AG08395 (cell line): ENCODE measurements around the gene ADAMTS9.

ENCODE experiments used
- DNase-seq: peaks from one replicate; pipeline ENCODE4 v3.0.0; 2012; ENCODE audit warnings: mixed read lengths, low spot score

Gene ADAMTS9

DNA sequence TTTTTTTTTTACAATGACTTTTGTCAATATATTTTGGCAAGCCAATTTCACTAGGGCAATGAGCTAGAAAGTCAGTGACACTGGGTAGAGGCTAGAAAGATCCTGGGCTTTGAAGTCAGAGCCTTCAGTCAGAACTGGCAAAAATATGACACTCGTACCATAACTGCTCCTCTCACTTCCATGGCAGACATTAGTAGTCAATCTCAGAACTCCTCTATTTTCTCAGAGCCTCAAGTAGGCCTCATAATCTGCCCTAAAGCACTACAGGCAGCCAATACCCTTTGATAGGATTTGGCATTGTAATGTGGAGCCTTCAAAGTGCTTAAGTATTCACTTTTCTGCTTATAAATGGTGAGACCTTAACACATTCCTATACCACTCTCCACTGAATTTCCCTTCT is 67.8 kb downstream of the ADAMTS9 start:
- no peak for DNase-seq

DNA sequence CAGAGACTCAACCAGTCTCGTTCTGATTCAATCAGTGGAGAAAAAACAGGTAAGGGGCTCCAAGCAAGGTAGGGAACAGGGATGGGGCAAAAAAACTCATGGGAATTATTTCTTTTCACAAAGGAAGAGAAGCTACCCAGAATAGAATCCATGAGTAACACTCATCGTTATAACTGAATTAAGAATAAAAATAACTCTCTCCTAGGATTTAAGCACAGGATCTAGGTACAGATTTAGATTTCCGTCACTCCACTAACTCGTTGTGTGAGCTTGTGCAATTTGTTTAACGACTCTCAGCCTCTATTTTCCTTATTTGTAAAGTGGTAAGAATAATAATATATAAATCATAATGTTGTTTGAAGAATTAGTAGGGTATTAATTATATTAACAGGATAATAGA is 68.6 kb downstream of the ADAMTS9 start:
- no peak for DNase-seq

DNA sequence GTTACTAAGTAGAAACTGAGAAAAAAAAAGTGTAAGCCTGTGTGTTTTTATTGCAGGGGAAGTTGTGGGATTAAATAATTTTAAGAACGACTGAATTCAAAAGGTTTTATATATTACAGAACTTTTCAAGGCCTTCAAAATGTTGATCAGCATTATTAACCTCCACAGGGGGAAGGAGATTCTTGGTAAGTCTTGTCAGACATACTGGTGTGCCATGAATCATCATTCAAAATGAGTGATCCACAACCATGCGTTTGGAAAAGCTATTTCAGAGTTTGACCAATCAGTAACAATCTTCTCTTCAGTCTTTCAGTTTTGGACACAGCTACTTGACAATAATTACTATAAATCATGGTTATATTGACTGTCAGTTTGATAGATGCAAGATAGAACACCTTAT is 70.2 kb downstream of the ADAMTS9 start:
- DNase-seq = no peak

DNA sequence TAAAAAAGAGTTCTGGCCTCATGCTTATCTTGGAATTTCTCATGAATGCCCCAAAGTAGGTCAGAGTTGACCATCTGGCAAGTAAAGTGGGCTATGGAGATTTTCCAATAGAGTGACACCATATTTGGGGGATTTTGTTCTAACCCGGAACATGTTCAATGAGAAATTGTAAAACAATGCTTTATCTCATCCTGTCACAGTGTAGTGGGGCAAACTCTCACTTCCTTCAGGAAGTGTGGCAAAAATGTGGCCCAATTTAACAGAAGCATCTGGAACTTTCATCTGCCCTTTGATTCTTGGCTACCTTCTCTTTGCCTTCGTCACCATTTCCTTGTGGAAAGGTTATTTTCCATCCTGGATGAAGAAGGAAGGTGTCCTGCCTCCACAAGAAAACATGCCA is 70.8 kb downstream of the ADAMTS9 start:
- no peak for DNase-seq

DNA sequence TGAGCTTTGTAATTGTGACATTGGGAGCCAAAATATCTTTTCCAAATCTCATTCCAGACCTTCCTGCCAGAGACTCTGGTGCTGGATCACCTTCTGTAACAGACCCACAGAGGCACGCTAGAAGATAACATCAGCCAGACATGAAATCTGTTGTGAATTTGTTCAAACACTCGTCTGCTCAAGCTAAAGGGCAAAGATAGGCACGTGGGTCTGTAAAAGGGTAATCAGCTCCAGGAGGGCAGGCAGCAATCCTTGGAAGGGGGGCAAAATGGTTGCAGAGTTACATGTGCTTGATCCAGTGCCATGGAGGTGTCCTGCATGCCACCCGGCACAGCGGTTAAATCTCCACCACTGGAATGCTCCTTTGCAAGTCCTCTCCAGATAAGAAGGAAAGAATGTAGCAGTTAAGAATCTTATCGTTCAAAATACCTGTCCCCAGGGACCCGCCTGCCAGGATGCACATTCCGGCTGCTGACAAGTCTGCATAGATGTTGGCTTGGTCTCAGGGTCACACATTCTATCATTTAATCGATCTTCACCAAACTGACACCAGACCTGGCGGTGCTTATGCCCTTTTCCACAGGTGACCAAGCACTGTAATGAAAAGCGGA is 74.8 kb downstream of the ADAMTS9 start:
- DNase-seq = no peak

DNA sequence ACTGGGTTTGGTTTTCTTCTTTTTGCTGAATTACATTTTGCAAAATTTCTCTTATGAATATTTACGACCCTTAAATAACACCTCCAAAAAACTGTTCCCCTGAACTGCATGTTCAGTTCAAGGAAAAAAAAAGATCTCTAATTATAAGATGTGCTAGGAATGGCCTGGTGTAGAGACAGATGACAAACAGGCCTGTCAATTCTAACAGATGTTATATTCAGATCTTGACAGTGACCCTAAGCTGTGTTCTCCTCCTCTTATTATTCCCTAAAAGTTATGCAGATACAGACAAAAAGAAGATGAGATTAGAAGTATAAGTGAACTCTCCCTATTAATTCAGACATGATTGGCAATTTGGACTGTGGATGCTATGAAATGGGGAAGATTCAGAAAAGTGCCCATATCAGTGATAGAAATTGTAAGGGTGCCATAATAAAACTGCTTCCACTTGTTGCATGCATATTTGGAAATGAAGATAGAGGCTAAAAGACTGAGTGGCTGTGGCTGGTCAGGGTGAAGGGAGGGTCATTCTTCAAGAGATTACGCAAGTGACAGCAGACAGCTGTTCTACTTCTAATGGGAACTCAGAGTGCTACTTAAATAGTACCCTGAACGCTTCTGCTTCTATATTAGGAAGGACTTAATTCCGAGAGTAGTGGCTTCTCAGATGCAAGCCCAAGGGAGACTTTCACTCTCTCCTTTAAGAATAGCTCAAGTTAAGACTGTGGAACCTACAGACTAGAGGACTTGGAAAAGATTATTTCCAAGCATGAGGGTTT is 75.5 kb downstream of the ADAMTS9 start:
- peak; percentile 15 for DNase-seq

DNA sequence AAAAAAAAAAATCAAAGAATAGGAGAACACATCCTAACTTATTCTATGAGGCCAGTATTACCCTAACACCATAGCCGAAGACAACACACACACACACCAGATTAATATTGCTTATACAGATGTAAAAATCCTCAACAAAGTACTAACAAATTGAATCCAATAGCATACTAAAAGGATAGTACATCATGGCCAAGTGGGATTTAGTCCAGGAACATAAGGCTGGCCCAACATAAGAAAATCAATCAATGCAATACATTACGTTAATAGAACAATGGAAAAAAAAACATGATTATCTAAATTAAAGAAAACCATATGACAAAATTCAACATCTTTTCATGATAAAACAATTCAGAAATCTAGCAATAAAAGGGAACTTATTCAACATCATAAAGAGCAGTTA is 79.1 kb downstream of the ADAMTS9 start:
- no peak for DNase-seq

DNA sequence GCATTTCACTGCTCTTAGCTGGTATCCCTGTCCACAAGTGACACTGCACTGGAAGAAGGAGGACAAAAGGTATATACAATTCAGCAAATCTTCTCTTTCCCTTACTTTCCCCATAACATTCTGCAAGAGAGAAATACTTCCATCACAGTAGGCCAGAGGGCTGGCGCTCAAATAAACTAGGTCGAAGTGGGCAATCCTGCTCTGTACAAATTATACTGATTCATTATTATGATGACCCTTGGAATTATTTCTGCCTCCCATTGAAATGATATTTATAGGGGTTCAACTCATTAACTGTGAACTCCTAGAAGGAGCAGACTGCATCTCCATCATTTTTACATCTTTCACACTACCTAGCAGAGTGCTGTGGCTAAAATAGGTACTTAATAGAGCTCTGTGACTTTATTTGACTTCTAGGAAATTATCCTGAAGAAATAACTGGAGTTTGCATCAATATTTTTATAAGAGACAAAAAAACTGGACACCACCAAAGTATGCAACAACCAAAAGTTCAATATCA is 80.7 kb downstream of the ADAMTS9 start:
- DNase-seq = no peak

DNA sequence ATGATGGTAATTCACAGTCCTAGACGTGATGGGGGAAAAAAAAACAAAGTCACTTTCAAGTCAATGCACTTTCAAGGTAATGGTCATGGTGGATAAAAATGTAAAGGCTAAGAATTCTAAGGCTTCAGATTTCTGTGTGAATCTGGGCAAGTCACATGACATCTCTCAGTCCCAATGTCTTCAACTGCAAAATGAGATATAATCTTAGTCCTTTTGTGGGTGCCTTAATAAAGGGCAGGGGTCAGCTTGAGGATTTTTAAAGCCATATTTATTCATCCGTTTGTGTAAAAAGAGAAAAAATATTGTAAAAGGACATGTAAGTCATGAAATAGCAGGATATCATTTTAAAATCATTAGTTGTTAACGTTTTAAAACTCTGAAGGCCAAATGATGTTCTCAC is 83.5 kb downstream of the ADAMTS9 start:
- DNase-seq = no peak

DNA sequence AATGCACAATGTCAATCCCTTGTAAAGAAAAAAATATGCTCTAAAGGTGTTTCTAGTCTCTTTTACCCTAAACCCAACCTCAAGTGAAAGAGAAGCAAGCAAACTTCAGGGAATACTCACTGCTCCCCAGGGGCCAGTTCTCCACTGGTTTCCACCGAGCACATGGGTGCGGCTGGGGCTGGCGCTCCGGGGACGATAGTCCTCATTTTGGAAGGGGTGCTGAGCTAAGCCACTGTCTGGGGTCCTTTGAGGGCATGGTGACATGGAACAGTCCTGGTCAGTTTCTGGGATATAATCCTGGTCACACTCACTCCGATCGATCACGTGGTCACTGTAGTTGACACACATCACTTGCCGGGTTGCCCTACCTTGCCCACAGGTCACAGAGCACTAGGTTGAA is 86.0 kb downstream of the ADAMTS9 start:
- DNase-seq = no peak

DNA sequence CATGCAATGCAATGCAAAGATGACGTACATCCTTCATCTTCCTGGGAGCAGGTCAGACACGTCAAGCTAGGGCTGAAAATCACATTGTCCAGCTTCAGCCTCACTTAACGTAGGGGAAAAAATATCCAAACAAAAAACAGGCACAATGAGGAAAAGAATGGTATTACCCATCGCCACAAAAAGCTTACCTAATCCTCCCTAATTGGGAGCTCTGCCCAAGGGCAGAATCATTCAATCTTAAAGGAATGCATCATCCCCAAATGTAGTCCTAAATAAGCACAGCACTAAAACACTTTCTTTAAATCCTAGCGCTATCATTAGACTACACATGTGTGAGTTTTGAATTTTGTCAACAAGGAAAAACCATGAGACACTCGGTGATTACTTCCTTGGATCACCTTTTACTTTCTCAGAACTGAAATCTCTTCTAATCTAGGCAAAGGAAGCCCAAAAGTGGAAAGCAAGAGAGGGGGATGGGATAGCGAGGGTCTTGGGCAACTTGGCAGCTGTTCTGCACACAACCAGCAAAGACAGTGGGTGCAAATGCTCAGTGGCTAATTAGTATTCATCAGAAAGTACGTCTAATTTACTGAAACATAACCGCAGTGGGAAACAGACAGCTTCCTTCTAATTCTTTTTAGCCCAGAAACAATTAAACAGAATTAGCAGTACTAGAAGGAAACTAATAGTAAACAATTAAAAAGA is 87.4 kb downstream of the ADAMTS9 start:
- DNase-seq = no peak

DNA sequence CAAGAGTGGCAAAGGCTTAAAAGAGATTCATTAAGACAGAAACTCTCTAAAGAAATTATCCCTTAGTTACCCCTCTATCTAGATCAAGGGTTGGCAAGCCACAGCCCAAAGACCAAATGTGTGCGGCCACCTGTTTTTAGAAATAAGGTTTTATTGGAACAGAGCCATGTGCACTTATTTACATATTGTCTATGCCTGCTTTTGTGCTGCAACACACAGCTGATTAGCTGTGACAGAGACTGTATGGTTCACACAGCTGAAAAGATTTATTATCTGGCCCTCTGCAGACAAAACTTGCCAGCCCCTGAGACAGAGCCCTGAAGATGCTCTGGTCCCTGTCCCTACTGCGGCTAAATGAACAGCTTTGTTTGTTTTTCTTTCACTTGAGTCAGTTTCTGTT is 88.1 kb downstream of the ADAMTS9 start:
- DNase-seq = no peak

DNA sequence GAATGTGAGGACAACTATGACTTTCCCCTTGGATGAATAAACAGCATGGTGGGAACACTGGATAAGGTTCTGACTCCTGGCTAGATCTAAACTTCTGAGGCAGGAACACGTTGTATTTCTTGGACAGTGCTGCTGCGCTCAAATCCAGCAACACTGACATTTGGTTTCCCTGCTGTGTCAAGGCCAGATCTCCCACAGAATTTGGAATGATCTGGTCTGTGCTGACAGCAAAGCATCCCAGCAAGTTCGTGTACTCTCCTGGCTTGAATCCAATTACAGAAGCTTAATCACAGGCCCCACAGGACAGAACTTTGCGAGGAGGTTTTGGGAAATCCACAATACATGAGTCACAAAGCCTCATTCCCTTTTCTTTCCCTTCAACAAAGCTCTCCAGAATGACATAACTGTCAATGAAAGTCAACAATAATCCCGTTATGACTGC is 92.5 kb downstream of the ADAMTS9 start:
- DNase-seq = peak; percentile 84

DNA sequence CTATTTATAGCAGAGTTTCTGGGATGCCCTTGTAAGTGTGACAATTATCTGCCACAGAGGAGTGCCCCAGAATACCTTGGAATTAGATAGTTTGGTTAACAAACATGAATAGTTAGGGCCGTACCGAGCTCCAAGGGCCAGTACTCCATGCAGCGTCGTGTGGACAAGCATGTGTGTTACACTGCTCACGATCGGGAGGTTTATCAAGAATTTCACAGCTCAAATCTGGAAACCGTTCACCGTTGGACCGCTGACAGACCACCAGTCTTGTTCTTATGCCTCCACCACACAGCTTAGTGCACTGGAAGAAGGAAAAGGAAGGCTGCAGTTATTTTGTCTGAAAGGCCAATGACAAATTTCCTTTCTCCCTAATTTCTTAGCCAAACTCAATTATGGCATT is 93.7 kb downstream of the ADAMTS9 start:
- no peak for DNase-seq

DNA sequence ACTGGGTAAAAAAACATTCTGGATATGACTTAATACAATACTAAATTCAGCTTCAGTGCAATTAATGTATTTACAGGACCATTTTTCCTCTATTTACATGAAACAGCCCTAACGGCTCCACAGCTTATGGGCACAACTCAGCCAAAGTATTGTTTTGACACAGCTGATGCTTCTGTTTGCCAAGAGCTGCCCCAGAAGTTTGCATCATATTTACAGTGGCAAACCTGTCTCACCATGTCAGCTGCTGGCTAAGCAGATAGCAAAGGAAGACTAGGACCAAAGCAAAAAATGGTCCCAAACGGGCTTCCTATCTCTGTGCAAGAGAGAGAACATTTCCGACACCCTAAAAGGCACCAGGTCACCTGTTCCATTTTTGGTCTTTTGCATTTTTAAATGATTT is 94.5 kb downstream of the ADAMTS9 start:
- no peak for DNase-seq

DNA sequence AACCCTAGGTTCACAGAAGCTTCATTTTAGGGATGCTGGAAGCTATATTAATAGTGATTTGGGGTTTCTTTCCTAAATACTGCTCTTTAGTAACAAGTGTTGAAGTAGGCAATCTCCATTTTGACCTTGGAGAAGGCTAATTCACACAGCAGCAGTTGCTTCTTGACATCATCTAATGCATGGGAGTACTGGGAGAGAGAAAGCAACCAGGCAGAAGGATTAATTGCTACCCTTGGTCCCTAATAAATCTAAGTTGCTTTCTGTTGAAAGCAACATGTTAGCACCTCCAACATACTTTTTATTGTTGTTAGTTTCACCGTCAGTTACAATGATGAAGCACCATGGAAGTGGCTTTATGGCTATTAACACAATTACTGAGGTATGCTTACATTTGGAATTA is 96.2 kb downstream of the ADAMTS9 start:
- no peak for DNase-seq

DNA sequence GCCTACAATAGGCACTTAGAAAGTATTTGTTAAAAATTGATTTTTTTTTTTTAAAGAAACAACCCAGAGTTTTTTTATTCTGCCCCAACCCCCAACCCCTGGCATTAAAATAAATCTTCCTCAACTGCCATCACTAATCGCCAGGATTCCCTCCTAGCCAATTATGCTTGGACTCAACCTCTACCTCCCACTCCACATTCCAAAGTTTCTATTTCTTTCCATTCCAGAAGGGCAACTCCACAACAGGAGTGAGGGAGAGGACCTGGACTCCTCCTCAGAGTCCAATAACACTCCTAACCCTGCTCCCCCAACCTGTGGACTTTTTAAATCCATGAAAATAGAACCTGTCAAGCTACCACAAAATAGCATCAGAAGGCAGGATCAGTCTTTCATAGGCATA is 99.4 kb downstream of the ADAMTS9 start:
- no peak for DNase-seq

DNA sequence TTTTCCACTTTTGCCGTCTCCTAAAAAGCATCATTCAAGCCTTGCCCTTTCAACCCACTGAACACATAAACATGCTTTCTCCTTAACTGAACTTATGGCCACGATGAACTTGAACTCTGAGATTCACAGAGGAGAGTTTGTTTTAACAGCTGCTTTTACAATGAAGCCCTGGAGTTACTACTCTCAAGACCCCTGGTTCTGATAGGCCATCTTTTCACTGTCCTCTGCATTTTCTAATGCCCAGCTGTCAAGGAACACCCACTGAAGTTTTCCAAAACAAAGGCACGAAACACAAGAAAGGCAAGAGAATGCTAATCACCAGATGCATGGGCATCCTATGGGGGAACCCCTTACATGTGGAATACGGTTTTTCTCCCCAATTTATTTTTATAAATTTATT is 100.8 kb downstream of the ADAMTS9 start:
- no peak for DNase-seq

DNA sequence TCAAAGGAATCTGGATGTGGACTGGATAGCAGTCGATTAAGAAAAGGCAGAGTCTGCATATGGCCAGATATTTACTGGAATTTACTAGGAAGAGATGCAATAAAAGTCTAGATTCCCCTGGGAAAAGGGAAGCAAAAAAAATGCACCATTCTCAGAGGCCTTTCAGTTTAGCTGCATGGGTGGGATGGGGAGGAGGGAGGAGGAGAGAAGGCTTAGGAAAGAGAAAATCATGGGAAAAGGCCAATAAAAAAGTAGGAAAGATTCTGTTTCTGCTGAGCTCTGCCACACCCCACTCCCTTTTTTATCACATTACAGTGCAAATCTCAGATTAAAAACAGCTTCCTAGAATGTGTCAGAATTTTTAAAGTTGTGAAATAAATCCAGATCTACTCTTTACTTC is 103.6 kb downstream of the ADAMTS9 start:
- DNase-seq = no peak

DNA sequence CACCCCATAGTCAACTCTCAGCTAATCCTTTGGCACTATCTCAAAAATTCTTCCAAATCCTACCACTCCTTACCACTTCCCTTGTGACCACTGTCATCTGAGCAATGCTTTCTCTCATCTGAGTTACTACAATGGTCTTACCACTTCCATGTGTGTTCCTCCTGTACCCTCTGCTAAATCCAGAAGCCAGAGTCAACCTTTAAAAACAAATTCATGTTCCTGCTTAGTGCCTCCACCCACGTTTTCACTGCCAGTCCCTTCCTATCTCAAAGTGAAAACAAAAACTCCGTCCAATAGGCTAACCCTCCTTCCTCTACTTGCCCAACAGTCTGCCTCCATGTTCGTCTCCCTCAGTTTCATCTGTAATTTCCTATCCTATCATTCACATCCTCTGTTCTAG is 109.0 kb downstream of the ADAMTS9 start:
- DNase-seq = no peak

DNA sequence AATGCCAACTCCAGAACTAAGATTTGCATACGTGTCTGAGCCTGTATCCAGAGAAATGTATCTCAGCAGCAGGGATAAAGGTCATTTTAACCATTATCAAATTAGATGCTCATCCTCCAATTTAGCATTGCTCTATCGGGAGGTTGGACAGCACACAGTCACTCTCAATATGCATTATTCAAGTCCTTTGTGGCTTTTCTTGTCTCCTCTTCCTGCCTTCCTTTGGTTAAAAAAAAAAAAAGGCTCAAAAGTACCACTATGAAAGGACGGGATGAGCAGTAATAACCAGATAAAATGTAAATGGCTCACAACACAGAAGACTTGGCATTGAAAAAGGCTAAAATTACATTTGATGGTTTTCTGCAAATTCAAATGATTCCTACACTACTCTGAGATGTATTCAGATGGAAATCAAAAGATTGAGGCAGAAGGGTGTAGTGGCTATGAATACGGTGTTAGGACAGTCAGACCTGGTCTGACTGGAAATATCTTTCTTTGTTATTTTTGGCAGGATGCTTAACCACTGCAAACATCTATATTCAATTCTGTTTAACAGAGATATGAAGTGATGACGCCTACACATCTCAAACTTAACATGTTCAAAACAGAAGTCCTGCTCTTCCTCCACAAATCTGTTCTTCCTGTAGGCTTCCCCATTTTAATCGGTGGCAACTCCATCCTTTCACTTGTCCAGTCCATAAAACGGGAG is 109.6 kb downstream of the ADAMTS9 start:
- DNase-seq = no peak

DNA sequence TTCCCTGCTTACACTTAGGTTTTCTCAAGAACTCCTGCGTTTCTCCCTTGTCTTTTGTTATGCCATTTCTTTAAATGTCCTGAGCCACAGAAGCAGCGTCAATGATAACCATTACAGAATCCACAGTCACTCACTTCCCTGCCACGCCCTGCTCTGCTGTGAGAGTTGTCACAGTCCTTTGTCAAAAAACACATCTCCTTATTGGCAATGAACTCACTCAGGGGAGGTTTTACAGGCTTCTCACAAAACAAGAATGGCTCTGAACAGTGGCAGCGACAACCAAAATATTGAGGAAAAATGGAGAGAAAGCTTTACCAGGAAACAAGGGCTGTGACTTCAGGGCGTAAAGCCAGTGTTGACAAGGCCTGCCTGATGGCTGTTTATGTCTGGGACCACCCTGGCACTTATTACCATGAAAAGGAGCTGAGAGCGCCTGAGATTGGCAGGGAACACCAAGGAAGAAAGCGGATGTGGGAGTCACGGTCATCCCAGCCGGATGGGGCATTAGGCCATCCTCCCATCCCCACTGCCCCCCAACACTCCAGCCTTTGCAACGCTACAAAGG is 111.5 kb downstream of the ADAMTS9 start:
- no peak for DNase-seq
